H1 (cell line): ENCODE measurements around the gene STRN4. TPM values are rescaled to one million over a fixed set of nuclear protein-coding genes. Genes with fewer than 3 reads are reported as not detected.

Experiments used
- CTCF ChIA-PET: fragments of 300-600 bp; sonication (Branson Sonifier 250); formaldehyde crosslinking; loops from one replicate; lab custom pipeline; 2021; ENCODE audit not compliant: partially characterized antibody; lab: Charles Lee
- POLR2A ChIA-PET: fragments of 300-600 bp; sonication (Branson Sonifier 250); formaldehyde crosslinking; loops from one replicate; lab custom pipeline; 2021; ENCODE audit warnings: inconsistent platforms; ENCODE audit not compliant: partially characterized antibody; lab: Charles Lee
- DNase-seq, 2 experiments: peaks; one replicate each; pipeline versions ENCODE4 v3.0.0 to v3.0.0-alpha.2; 2010 to 2022; ENCODE audit warnings: low spot score in 2 of 2, low read depth in 1 of 2, mixed read lengths in 1 of 2
- FAIRE-seq: peaks from 2 replicates; lab custom pipeline; 2011; peaks lifted over from hg19 to GRCh38; lab: Jason Lieb, UNC
- H2AFZ ChIP-seq: 2 replicates; pipeline ENCODE4 v1.8.1; 2012; ENCODE audit warnings: low read length, inconsistent platforms
- H2AK5ac ChIP-seq: 2 replicates; pipeline ENCODE4 v1.6.1; 2013; ENCODE audit warnings: low read depth, low read length
- H2BK120ac ChIP-seq: replicated peaks from 2 replicates; pipeline ENCODE3; 2013; ENCODE audit warnings: low read depth, low read length, inconsistent platforms
- H2BK12ac ChIP-seq: 2 replicates; pipeline ENCODE4 v1.6.1; 2013; ENCODE audit warnings: low read depth, low read length
- H2BK15ac ChIP-seq: 2 replicates; pipeline ENCODE4 v1.6.1; 2013; ENCODE audit warnings: low read length
- H2BK20ac ChIP-seq: 2 replicates; pipeline ENCODE4 v1.6.1; 2013; ENCODE audit warnings: low read length
- H2BK5ac ChIP-seq: 2 replicates; pipeline ENCODE4 v1.6.1; 2013; ENCODE audit warnings: low read depth, low read length
- H3K14ac ChIP-seq: 2 replicates; pipeline ENCODE4 v1.6.1; 2013; ENCODE audit warnings: inconsistent platforms; ENCODE audit not compliant: insufficient read length
- H3K18ac ChIP-seq: 2 replicates; pipeline ENCODE4 v1.6.1; 2013; ENCODE audit warnings: low read length; ENCODE audit errors: extremely low read depth
- H3K23ac ChIP-seq: 2 replicates; pipeline ENCODE4 v1.6.1; 2013; ENCODE audit warnings: inconsistent platforms; ENCODE audit not compliant: insufficient read length
- H3K23me2 ChIP-seq: 2 replicates; pipeline ENCODE4 v1.6.1; 2013; ENCODE audit warnings: low read depth, low read length
- H3K27ac ChIP-seq: 2 replicates; pipeline ENCODE4 v1.6.1; 2011; ENCODE audit warnings: low read depth, low read length, inconsistent platforms
- H3K27me3 ChIP-seq, 4 experiments: replicated peaks in 1 of 4; 1 replicate in 1 of 4; 2 replicates in 3 of 4; pipeline versions ENCODE4 v1.6.1 to v1.8.1; 2011 to 2013; ENCODE audit warnings: low read length in 3 of 4, mild to moderate bottlenecking in 3 of 4, inconsistent platforms in 2 of 4, mixed read lengths in 2 of 4, moderate library complexity in 1 of 4; ENCODE audit not compliant: control insufficient read depth in 3 of 4, insufficient read depth in 3 of 4; ENCODE audit errors: extremely low read depth in 1 of 4
- H3K36me3 ChIP-seq, 4 experiments: 2 replicates each; pipeline versions ENCODE4 v1.6.1 to v1.8.1; 2011 to 2013; ENCODE audit warnings: mild to moderate bottlenecking in 4 of 4, low read length in 3 of 4, moderate library complexity in 2 of 4, control low read depth in 1 of 4, inconsistent platforms in 1 of 4; ENCODE audit not compliant: insufficient read depth in 4 of 4, control insufficient read depth in 2 of 4
- H3K4ac ChIP-seq: replicated peaks from 2 replicates; pipeline ENCODE3; 2013; ENCODE audit warnings: low read length, low read depth, mixed read lengths, inconsistent platforms; ENCODE audit not compliant: insufficient read length
- H3K4me1 ChIP-seq, 4 experiments: replicated peaks in 1 of 4; 1 replicate in 1 of 4; 2 replicates in 3 of 4; pipeline versions ENCODE4 v1.6.1 to v1.8.1; 2011 to 2013; ENCODE audit warnings: low read length in 3 of 4, inconsistent platforms in 2 of 4, mixed read lengths in 1 of 4; ENCODE audit not compliant: insufficient read depth in 4 of 4, control insufficient read depth in 3 of 4
- H3K4me2 ChIP-seq, 2 experiments: 2 replicates each; pipeline versions ENCODE4 v1.6.1 to v1.8.1; 2011 to 2013; ENCODE audit warnings: low read depth in 2 of 2, low read length in 2 of 2, control low read depth in 1 of 2, inconsistent platforms in 1 of 2, mild to moderate bottlenecking in 1 of 2; ENCODE audit not compliant: insufficient read depth in 1 of 2
- H3K4me3 ChIP-seq, 4 experiments: fragments of 200-600, 300-600 bp in 1 of 4; sonication (generic), shearing (Covaris generic), sonication (Bioruptor Twin) in 1 of 4; 2 replicates each; pipeline versions ENCODE4 v1.5.1 to v1.8.1; 2011 to 2016; ENCODE audit warnings: low read length in 4 of 4, low read depth in 3 of 4, control low read depth in 2 of 4, inconsistent platforms in 2 of 4, mild to moderate bottlenecking in 2 of 4, mixed read lengths in 1 of 4, moderate library complexity in 1 of 4; ENCODE audit not compliant: insufficient read depth in 2 of 4; ENCODE audit errors: extremely low read depth in 1 of 4
- H3K56ac ChIP-seq: replicated peaks from 2 replicates; pipeline ENCODE3; 2013; ENCODE audit warnings: low read depth, mild to moderate bottlenecking, mixed read lengths, low read length, inconsistent platforms; ENCODE audit not compliant: insufficient read length
- H3K79me1 ChIP-seq: 2 replicates; pipeline ENCODE4 v1.6.1; 2013; ENCODE audit warnings: low read depth, low read length, control low read depth
- H3K79me2 ChIP-seq, 2 experiments: 2 replicates each; pipeline versions ENCODE4 v1.6.1 to v1.8.1; 2012 to 2013; ENCODE audit warnings: low read length in 2 of 2, mild to moderate bottlenecking in 2 of 2, inconsistent platforms in 1 of 2; ENCODE audit not compliant: insufficient read depth in 2 of 2, control insufficient read depth in 1 of 2
- H3K9ac ChIP-seq, 4 experiments: replicated peaks in 1 of 4; 1 replicate in 1 of 4; 2 replicates in 3 of 4; pipeline versions ENCODE4 v1.6.1 to v1.8.1; 2011 to 2013; ENCODE audit warnings: low read depth in 3 of 4, low read length in 3 of 4, control low read depth in 2 of 4, mild to moderate bottlenecking in 2 of 4, moderate library complexity in 2 of 4, inconsistent platforms in 1 of 4; ENCODE audit errors: extremely low read depth in 1 of 4
- H3K9me3 ChIP-seq, 2 experiments: 2 replicates each; pipeline versions ENCODE4 v1.6.1 to v1.8.1; 2012 to 2013; ENCODE audit warnings: mild to moderate bottlenecking in 2 of 2, moderate library complexity in 2 of 2, control low read depth in 1 of 2, inconsistent platforms in 1 of 2, low read depth in 1 of 2, low read length in 1 of 2, mixed read lengths in 1 of 2; ENCODE audit not compliant: insufficient read depth in 2 of 2
- H4K20me1 ChIP-seq, 2 experiments: replicated peaks in 1 of 2; 2 replicates each; pipeline versions ENCODE3 to v1.8.1; 2011 to 2013; ENCODE audit warnings: inconsistent platforms in 2 of 2, low read length in 2 of 2, mild to moderate bottlenecking in 1 of 2; ENCODE audit not compliant: insufficient read depth in 2 of 2, control insufficient read depth in 1 of 2
- H4K5ac ChIP-seq: 2 replicates; pipeline ENCODE4 v1.6.1; 2013; ENCODE audit warnings: low read length, low read depth, mixed read lengths, inconsistent platforms; ENCODE audit not compliant: insufficient read length
- H4K8ac ChIP-seq: 2 replicates; pipeline ENCODE4 v1.8.0; 2013; ENCODE audit warnings: mild to moderate bottlenecking, moderate library complexity, low read length, inconsistent platforms; ENCODE audit not compliant: insufficient read depth; ENCODE audit errors: extremely low read depth
- H4K91ac ChIP-seq: replicated peaks from 2 replicates; pipeline ENCODE3; 2013; ENCODE audit warnings: low read length, mixed read lengths, inconsistent platforms; ENCODE audit not compliant: insufficient read length
- BRCA1 ChIP-seq: IDR thresholded peaks from 2 replicates; pipeline ENCODE4 v1.6.1; 2012; ENCODE audit warnings: low read depth, low read length, improper control_type of control experiment
- CHD2 ChIP-seq: IDR thresholded peaks from 2 replicates; pipeline ENCODE4 v1.6.1; 2012; ENCODE audit warnings: low read length, improper control_type of control experiment
- EZH2 ChIP-seq: fragments of 200-600 bp; sonication (generic); IDR thresholded peaks from 2 replicates; pipeline ENCODE4 v1.7.1; 2012; ENCODE audit warnings: low read depth, mild to moderate bottlenecking, moderate library complexity, low read length, inconsistent platforms; ENCODE audit not compliant: severe bottlenecking
- WGBS, 2 experiments: shearing (Covaris generic) in 1 of 2; methylation state at CpG; one replicate each; pipeline versions ENCODE4 v1.1.6 to v1.1.7; 2013 to 2015; ENCODE audit warnings: low lambda C conversion rate in 2 of 2, mixed read lengths in 2 of 2, inconsistent platforms in 1 of 2, low coverage in 1 of 2, missing lambda C conversion rate in 1 of 2; ENCODE audit not compliant: insufficient replicate concordance in 2 of 2, insufficient coverage in 1 of 2, insufficient read length in 1 of 2; ENCODE audit errors: extremely low coverage in 1 of 2, missing lambda C conversion rate in 1 of 2; 5-methylcytosine and 5-hydroxymethylcytosine counted together
- polyA plus RNA-seq, 7 experiments: library from polyadenylated mRNA; depleted of rRNA in 3 of 7; stranded (reverse) in 5 of 7; unstranded in 2 of 7; fragments of >200 nt in 5 of 7; fragments of 200-250 nt in 2 of 7; gene quantifications; 1 replicate in 5 of 7; 2 replicates in 1 of 7; 4 replicates in 1 of 7; pipeline versions ENCODE4 v1.2.1 to v1.2.3, GENCODE V29; 2011 to 2013; ENCODE audit warnings: missing spikeins in 2 of 7, mixed read lengths in 2 of 7
- total RNA-seq: library from RNA; stranded (reverse); fragmentation: NEBNext Ultra II Directional; extraction: Animal tissue kit (Norgen Biotek cat#: 25700); gene quantifications from 2 replicates; pipeline ENCODE4 v1.2.1, GENCODE V29; 2021

Gene STRN4
- total and polyA plus RNA-seq, 2 of the 8 experiments (the other 6 are each of a cell fraction or from before 2014, with no cell fraction given), result 120 to 187 TPM

GRCh38 chr19:46689358-46689757 lies 56.9 kb downstream of the STRN4 start:
- no peaks in the 10 kb centered on the region for H3K23me2 ChIP-seq
- no peak overlapping the region for H3K4ac ChIP-seq
- TF ChIP-seq CHD2 (no peak), BRCA1 (no peak), EZH2 (no peak)
- H2BK20ac ChIP-seq, result no peak overlapping the region
- no peaks in the 10 kb centered on the region for H3K79me1 ChIP-seq
- no peak overlapping the region for H2BK15ac ChIP-seq
- no peaks in the 10 kb centered on the region for H3K27me3 ChIP-seq
- no peak overlapping the region for H2BK5ac ChIP-seq
- POLR2A ChIA-PET, result interaction anchor here (2.4 kb wide), 1 partner anchor 12 kb away, joined by 6 read pairs; no protein-coding TSS in a partner anchor
- no peaks in the 10 kb centered on the region for H3K79me2 ChIP-seq
- no peak overlapping the region for H3K4me3 ChIP-seq
- H2AFZ ChIP-seq, result no peak overlapping the region
- no peak overlapping the region for H2BK120ac ChIP-seq
- no peak overlapping the region for H3K14ac ChIP-seq
- no peak for DNase-seq
- no peaks in the 10 kb centered on the region for H3K4me1 ChIP-seq
- H3K27ac ChIP-seq, result no peak overlapping the region
- no peak overlapping the region for H3K9ac ChIP-seq
- H2AK5ac ChIP-seq, result no peak overlapping the region
- H3K56ac ChIP-seq, result no peak overlapping the region
- no peak overlapping the region for H2BK12ac ChIP-seq
- H3K4me2 ChIP-seq, result no peak overlapping the region
- H4K5ac ChIP-seq, result no peak overlapping the region
- FAIRE-seq, result no peak
- CTCF ChIA-PET, result interaction anchor here (0.8 to 2.3 kb wide), 3 partner anchors 15 to 39 kb away, joined by 3 to 9 read pairs (median 4); no protein-coding TSS in a partner anchor
- no peaks in the 10 kb centered on the region for H3K9me3 ChIP-seq
- peaks cover 36 to 86% (median 64%) of the 10 kb centered on the region in 4 experiments for H3K36me3 ChIP-seq
- no peak overlapping the region for H4K8ac ChIP-seq
- no peak overlapping the region for H3K18ac ChIP-seq
- 94% methylated on average over 14 of the region's 14 CpGs; no CpG with 5 or more reads in 1 of the 2 experiments for WGBS, 2 experiments
- H4K20me1 ChIP-seq, result peaks cover 4% of the 10 kb centered on the region in 2 experiments
- no peak overlapping the region for H3K23ac ChIP-seq
- no peak overlapping the region for H4K91ac ChIP-seq
